ENCODE results near the gene DUSP15.

DNA sequence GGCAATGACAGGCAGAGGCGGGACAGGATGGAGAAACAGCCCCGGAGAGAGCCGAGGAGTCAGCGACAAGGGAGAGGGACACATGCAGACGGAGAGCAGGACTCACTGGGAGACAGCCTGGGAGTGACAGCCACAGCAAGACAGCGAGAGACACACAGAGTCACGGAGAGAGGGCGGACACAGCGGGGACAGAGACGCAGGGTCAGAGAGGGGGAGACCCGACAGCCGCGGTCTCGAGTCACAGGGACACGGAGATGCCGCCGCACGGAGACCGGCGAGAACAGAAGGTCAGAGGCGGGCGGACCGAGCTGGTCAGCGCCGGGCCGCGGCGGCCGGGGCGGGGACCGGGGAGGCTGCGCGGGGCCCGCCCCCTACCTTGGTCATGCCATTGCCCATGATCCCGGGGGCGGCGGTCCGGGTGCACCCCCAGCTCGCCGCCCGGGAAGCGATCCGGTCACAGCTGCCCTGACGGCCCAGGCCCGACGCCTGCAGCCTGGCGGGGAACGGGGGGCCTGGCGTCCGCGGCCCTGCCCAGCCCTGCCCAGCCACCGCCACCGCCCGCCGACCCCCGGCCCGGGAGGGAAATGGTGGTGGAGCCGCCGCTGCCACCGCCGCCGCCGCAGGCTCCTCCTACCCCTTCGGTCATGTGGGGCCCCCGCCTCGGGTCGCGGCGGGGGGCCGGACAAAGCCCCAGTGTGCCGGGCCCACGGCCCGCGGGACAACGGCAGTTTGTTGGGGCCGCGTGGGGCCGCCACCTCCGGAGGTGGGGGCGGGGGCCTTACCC lies at the start of gene DUSP15, which contains the start of gene TTLL9:
- TF ChIP-seq BACH2 (CRISPR knock-in tag; IDR thresholded peaks at IDR 0.05; ENCODE audit: borderline replicate concordance) (no peak), ZNF565 (CRISPR knock-in tag; conservative IDR thresholded peaks at IDR 0.05; ENCODE audit: low read depth) (no peak), ZNF70 (CRISPR knock-in tag; IDR thresholded peaks at IDR 0.05) (no peak)
- TF ChIP-seq, protein P1, sequence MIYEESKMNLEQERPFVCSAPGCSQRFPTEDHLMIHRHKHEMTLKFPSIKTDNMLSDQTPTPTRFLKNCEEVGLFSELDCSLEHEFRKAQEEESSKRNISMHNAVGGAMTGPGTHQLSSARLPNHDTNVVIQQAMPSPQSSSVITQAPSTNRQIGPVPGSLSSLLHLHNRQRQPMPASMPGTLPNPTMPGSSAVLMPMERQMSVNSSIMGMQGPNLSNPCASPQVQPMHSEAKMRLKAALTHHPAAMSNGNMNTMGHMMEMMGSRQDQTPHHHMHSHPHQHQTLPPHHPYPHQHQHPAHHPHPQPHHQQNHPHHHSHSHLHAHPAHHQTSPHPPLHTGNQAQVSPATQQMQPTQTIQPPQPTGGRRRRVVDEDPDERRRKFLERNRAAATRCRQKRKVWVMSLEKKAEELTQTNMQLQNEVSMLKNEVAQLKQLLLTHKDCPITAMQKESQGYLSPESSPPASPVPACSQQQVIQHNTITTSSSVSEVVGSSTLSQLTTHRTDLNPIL (CRISPR knock-in tag; IDR thresholded peaks at IDR 0.05; ENCODE audit: low read depth): no peak

All from SK-N-SH treated with all-trans-retinoic acid at 6 μM for 48 hours (cell line).